Left lung (tissue), 10 donors: ENCODE measurements around the gene PSMD13. TPM values are rescaled to one million over a fixed set of nuclear protein-coding genes. Genes with fewer than 3 reads are reported as not detected.

ENCODE experiments used
- ATAC-seq: fragments of 200-7000 bp; cut with Tn5 transposase; one replicate; pipeline ENCODE4 v1.9.1; 2020; ENCODE audit warnings: moderate library complexity
- DNase-seq, 4 donors: peaks; one replicate each; pipeline ENCODE4 v3.0.0-alpha.2; 2013 to 2020
- H3K27ac ChIP-seq, 2 donors: fragments of 200-600 bp; sonication (generic) in 1 of 2; one replicate each; pipeline versions ENCODE4 v1.5.0 to v1.8.0; 2020 to 2021
- H3K27me3 ChIP-seq, 2 donors: fragments of 200-600 bp; sonication (generic) in 1 of 2; one replicate each; pipeline versions ENCODE4 v1.5.0 to v1.8.0; 2020 to 2021
- H3K36me3 ChIP-seq, 2 donors: fragments of 200-600 bp; sonication (generic) in 1 of 2; one replicate each; pipeline versions ENCODE4 v1.5.0 to v1.8.0; 2020 to 2021
- H3K4me1 ChIP-seq, 2 donors: fragments of 200-600 bp; one replicate each; pipeline ENCODE4 v1.8.0; 2021
- H3K4me3 ChIP-seq, 2 donors: fragments of 200-600 bp; sonication (generic) in 1 of 2; one replicate each; pipeline versions ENCODE4 v1.5.0 to v1.8.0; 2020 to 2021; ENCODE audit warnings: mild to moderate bottlenecking in 1 of 2
- H3K9me3 ChIP-seq, 2 donors: fragments of 200-600 bp; sonication (generic) in 1 of 2; one replicate each; pipeline versions ENCODE4 v1.5.0 to v1.8.0; 2020 to 2021
- CTCF ChIP-seq, 2 donors: fragments of 200-600 bp; sonication (generic) in 1 of 2; IDR thresholded peaks; one replicate each; pipeline versions ENCODE4 v1.5.0 to v1.8.0; 2021; ENCODE audit warnings: antibody characterized with exemption in 2 of 2
- intact Hi-C, 2 donors: fragments of 100-400 bp; cut with DNase I; formaldehyde crosslinking; loops; one replicate each; pipeline versions ENCODE4 v1.11.2 to v1.14.2; 2022
- polyA plus RNA-seq, 6 donors: library from polyadenylated mRNA; unstranded; fragments of 120-200 nt; gene quantifications; one replicate each; pipeline ENCODE4 v1.2.1, GENCODE V29; 2013; ENCODE audit not compliant: insufficient read length in 6 of 6
- total RNA-seq, 2 donors: library from RNA; stranded (reverse); fragmentation: NEBNext Ultra II Directional; extraction: Animal tissue kit (Norgen Biotek cat#: 25700); gene quantifications; one replicate each; pipeline ENCODE4 v1.2.1, GENCODE V29; 2021
- donor health status: DM: no; HTN: yes; CAD: no.
- donor health status: DM: no; HTN: no; CAD: no.

PSMD13 gene
- total and polyA plus RNA-seq, 8 donors = 78.0 to 157 (median 147) TPM

- DNase-seq = no peak
- no peaks in the 10 kb centered on the region for H3K27me3 ChIP-seq
- peaks cover 0 to 43% of the 10 kb centered on the region in 2 donors for H3K36me3 ChIP-seq
- H3K4me3 ChIP-seq = no peak overlapping the region
- peaks cover 9 to 56% of the 10 kb centered on the region in 2 donors for H3K4me1 ChIP-seq
- no peak for ATAC-seq
- TF ChIP-seq CTCF (IDR thresholded peaks at IDR 0.05) = no peak
- H3K27ac ChIP-seq = peak overlapping the region in 1 of 2 donors; percentile 58
- intact Hi-C loops = no loop called here
- no peaks in the 10 kb centered on the region for H3K9me3 ChIP-seq
These were observed 34.3 kb upstream of the PSMD13 start for GRCh38 chr11:202490-202889.

GRCh38 chr11:203056-203944 is 33.5 kb upstream of the PSMD13 start:
- Histone ChIP-seq H3K36me3 (peaks cover 0 to 43% of the 10 kb centered on the region in 2 donors), H3K4me3 (no peak overlapping the region), H3K9me3 (no peaks in the 10 kb centered on the region), H3K4me1 (peaks cover 9 to 56% of the 10 kb centered on the region in 2 donors), H3K27ac (no peak overlapping the region), H3K27me3 (no peaks in the 10 kb centered on the region)
- DNase-seq (no peak), ATAC-seq (no peak)
- no peak for TF ChIP-seq CTCF (IDR thresholded peaks at IDR 0.05)
- intact Hi-C loops = no loop called here

- peaks cover 10 to 57% of the 10 kb centered on the region in 2 donors for H3K4me1 ChIP-seq
- ATAC-seq (no peak), DNase-seq (no peak)
- H3K36me3 ChIP-seq = peaks cover 0 to 43% of the 10 kb centered on the region in 2 donors
- intact Hi-C loops = no loop called here
- TF ChIP-seq CTCF (IDR thresholded peaks at IDR 0.05) = no peak
- H3K27me3 ChIP-seq = no peaks in the 10 kb centered on the region
- no peaks in the 10 kb centered on the region for H3K9me3 ChIP-seq
- no peak overlapping the region for H3K27ac ChIP-seq
- no peak overlapping the region for H3K4me3 ChIP-seq
These were observed 32.7 kb upstream of the PSMD13 start for GRCh38 chr11:203945-204586.

- TF ChIP-seq CTCF (IDR thresholded peaks at IDR 0.05) = no peak
- H3K4me3 ChIP-seq = no peak overlapping the region
- no peak for ATAC-seq
- H3K36me3 ChIP-seq = peaks cover 0 to 46% of the 10 kb centered on the region in 2 donors
- H3K27me3 ChIP-seq = no peaks in the 10 kb centered on the region
- H3K27ac ChIP-seq = no peak overlapping the region
- DNase-seq = no peak
- no peaks in the 10 kb centered on the region for H3K9me3 ChIP-seq
- peaks cover 16 to 63% of the 10 kb centered on the region in 2 donors for H3K4me1 ChIP-seq
- intact Hi-C loops = no loop called here
These were observed 32.1 kb upstream of the PSMD13 start for GRCh38 chr11:204587-205109.
